Stimulated activated CD4-positive, alpha-beta T cell treated with anti-CD3 and anti-CD28 coated beads, TNF-alpha, amount 100 ng/mL, for 1 hour (primary cell): Measurements from ENCODE around the gene PDE2A.
"Not testable (repeated sequence)": the region's sequence is repeated elsewhere in the genome, so short reads cannot be mapped to it uniquely, and the experiment has no call there.

Source experiments
- DNase-seq, 3 donors: peaks; one replicate each; pipeline ENCODE4 v3.0.0-alpha.2; 2020; ENCODE audit warnings: low read depth in 3 of 3, low spot score in 1 of 3

Gene PDE2A

DNA sequence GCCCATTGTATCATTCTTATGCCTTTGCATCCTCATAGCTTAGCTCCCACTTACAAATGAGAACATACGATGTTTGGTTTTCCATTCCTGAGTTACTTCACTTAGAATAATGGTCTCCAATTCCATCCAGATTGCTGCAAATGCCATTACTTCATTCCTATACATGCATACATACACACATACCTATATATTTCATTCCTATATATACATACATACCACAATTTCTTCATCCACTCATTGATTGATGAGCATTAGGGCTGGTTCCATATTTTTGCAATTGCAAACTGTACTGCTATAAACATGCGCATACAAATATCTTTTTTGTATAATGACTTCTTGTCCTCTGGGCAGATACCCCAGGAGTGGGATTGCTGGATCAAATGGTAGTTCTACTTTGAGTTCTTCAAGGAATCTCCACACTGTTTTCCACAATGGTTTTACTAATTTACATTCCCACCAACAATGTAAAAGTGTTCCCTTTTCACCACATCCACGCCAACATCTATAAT is 119.2 kb downstream of the PDE2A start:
- not testable (repeated sequence) for DNase-seq

- DNase-seq, result no peak
Measured at GRCh38 chr11:72553706-72554105, 120.5 kb downstream of the PDE2A start.

DNA sequence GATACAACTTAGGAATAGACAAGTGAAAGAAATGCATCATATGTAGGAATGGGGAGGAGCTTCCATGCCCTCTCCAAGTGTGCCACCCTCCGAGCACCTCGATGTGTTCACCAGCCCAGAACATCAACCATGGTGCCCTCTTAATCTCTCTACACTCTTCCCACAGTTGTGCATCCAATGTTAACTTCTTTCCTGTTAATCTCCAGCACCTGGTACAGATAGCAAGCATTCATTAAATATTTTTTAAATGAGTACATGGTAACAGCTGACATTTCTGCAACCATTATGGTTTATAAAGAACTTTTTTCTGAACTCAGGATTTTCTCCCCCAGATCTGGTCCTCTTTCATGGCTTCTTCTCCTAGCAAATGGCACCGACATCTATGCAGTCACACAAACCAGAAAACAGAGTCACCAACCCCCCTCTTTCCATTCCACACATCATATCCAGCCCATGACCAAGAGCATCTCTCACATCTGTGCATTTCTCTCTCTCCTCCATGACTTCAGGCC is 121.8 kb downstream of the PDE2A start:
- DNase-seq, result no peak

DNA sequence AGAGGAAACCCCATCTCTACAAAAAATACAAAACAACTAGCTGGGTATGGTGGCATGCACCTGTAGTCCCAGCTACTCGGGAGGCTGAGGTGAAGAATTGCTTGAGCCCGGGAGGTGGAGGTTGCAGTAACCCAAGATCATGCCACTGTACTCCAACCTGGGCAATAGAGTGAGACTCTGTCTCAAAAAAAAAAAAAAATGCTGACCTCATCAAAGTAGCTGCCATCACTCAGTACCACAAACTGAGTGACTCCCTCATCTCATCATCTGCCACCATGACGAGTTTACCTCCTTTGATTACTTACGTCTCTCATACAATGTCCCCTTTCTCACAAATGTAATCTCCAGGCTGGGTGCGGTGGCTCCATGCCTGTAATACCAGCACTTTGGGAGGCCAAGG is 122.7 kb downstream of the PDE2A start:
- DNase-seq, result no peak

DNA sequence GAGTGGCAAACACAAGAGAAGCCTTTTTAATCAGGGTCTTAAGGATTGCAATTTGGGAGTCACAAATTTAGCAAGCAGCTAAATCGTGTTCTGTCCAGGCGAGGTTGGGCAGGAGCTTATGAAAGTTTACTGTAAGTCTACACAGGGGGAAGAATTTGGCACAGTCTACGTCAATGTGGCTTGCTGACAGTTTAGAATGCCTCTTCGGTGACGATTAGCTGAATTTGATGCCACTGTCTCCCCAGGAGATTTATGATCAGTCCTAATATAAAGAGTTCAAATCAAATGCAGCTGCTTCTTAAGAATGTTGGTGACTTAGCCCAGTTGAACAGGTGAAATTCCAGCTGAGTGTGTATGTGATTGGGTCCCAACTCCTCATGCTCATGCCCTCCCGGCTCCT is 125.8 kb downstream of the PDE2A start:
- DNase-seq, result no peak

- DNase-seq, result no peak
Measured at GRCh38 chr11:72546866-72547265, 127.4 kb downstream of the PDE2A start.

GRCh38 chr11:72544589-72544988 is 129.6 kb downstream of the PDE2A start:
- no peak for DNase-seq

GRCh38 chr11:72543849-72544542 is 130.2 kb downstream of the PDE2A start:
- DNase-seq, result no peak

DNA sequence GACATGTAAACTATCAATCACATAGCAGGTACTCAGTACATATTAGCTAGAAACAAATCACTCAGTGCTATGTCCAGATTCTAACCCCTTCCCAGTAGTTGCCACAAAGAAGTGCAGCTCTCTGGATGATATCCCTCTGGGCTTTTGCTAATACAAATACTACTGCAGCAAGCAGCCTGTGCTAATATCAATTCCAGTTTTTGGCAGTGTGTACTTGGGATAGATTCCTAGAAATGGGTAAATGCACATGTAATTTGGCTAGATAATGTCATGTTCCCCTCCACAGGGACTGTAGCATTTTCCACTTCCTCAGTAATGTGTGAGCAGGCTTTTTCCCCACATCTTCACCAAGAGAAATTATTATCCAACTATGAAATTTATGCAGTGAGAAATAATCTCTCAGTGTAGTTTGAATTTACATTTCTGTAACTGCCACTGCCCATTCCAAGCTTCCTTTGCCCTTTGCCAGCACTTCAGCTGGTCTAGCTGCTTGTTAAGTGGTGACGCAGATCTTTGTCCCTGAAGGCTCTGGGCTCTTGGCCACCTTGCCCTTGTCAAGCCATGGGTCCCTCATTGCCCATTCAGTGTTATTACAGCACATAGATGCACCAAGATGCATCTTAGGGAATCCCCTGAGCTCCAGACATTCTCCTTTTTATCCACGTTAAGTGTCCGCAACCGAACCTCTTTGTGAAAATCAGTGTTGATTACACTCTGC is 132.8 kb downstream of the PDE2A start:
- no peak for DNase-seq

DNA sequence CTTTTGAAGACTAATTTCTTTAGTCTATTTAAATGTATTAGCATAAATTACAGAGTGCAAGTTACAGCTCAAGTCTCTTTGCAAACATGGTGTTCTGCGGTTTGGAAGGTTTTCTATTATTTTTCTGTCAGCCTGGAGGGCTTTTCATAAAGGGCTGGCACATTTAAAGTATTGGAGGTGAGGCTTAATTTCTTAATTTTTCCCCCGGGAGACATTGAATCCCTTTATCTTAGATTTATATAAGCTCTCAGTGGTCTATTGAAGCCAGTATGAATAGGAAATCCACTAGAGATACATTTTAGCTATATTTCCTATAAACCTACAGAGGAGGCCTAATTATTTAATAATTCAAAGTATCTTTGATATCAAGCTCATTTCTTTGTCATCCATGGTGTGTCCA is 137.2 kb downstream of the PDE2A start:
- DNase-seq, result no peak

GRCh38 chr11:72535194-72535547 is 139.1 kb downstream of the PDE2A start:
- no peak for DNase-seq

- no peak for DNase-seq
Measured at GRCh38 chr11:72534371-72535193, 139.6 kb downstream of the PDE2A start.

GRCh38 chr11:72529068-72529467 is 145.2 kb downstream of the PDE2A start:
- DNase-seq, result no peak

GRCh38 chr11:72528121-72528520 is 146.1 kb downstream of the PDE2A start:
- no peak for DNase-seq
